Mesendoderm (in vitro differentiated cells): Measurements from ENCODE around the gene SLC25A30.

Experiments
- DNase-seq: peaks from one replicate; pipeline ENCODE4 v3.0.0; 2013
- H2AK5ac ChIP-seq: 2 replicates; pipeline ENCODE4 v1.6.1; 2013; ENCODE audit warnings: low read length, inconsistent platforms
- H2BK120ac ChIP-seq: 2 replicates; pipeline ENCODE4 v1.6.1; 2013; ENCODE audit warnings: low read depth, mild to moderate bottlenecking, low read length, moderate library complexity, mixed read lengths
- H2BK15ac ChIP-seq: replicated peaks from 2 replicates; pipeline ENCODE4 v1.6.1; 2013; ENCODE audit warnings: low read depth, mild to moderate bottlenecking, moderate library complexity
- H2BK5ac ChIP-seq: 2 replicates; pipeline ENCODE4 v1.6.1; 2013; ENCODE audit warnings: low read length, inconsistent platforms
- H3K18ac ChIP-seq: 2 replicates; pipeline ENCODE4 v1.6.1; 2013; ENCODE audit warnings: mild to moderate bottlenecking, low read length, mixed read lengths
- H3K23ac ChIP-seq: one replicate; pipeline ENCODE4 v1.6.1; 2013; ENCODE audit warnings: low read length
- H3K27ac ChIP-seq: 2 replicates; pipeline ENCODE4 v1.5.1; 2013; ENCODE audit warnings: low read depth, mild to moderate bottlenecking, inconsistent platforms, low read length, moderate library complexity
- H3K27me3 ChIP-seq: 2 replicates; pipeline ENCODE4 v1.6.1; 2013; ENCODE audit warnings: low read length, control low read depth, mild to moderate bottlenecking, inconsistent platforms; ENCODE audit not compliant: insufficient read depth, poor library complexity
- H3K36me3 ChIP-seq: 2 replicates; pipeline ENCODE4 v1.6.1; 2013; ENCODE audit warnings: low read length, inconsistent platforms; ENCODE audit not compliant: control insufficient read depth, insufficient read depth
- H3K4ac ChIP-seq: one replicate; pipeline ENCODE4 v1.6.1; 2013; ENCODE audit warnings: low read depth, mild to moderate bottlenecking, low read length, moderate library complexity
- H3K4me1 ChIP-seq: 2 replicates; pipeline ENCODE4 v1.6.1; 2013; ENCODE audit warnings: low read depth, low read length, inconsistent platforms; ENCODE audit not compliant: control insufficient read depth
- H3K4me2 ChIP-seq: 2 replicates; pipeline ENCODE4 v1.6.1; 2013; ENCODE audit warnings: low read length
- H3K4me3 ChIP-seq: 2 replicates; pipeline ENCODE4 v1.5.1; 2013; ENCODE audit warnings: mild to moderate bottlenecking, low read length
- H3K56ac ChIP-seq: one replicate; pipeline ENCODE4 v1.6.1; 2013; ENCODE audit warnings: low read length
- H3K79me1 ChIP-seq: 2 replicates; pipeline ENCODE4 v1.6.1; 2013; ENCODE audit warnings: low read length, inconsistent platforms
- H3K79me2 ChIP-seq: 2 replicates; pipeline ENCODE4 v1.6.1; 2013; ENCODE audit warnings: mild to moderate bottlenecking, low read length; ENCODE audit not compliant: control insufficient read depth, insufficient read depth
- H3K9ac ChIP-seq: 2 replicates; pipeline ENCODE4 v1.6.1; 2013; ENCODE audit warnings: low read length, inconsistent platforms
- H4K5ac ChIP-seq: one replicate; pipeline ENCODE4 v1.6.1; 2013; ENCODE audit warnings: low read length
- H4K8ac ChIP-seq: one replicate; pipeline ENCODE4 v1.6.1; 2013; ENCODE audit warnings: low read depth, mild to moderate bottlenecking, control low read depth, low read length, moderate library complexity
- WGBS: extraction: QIAGEN DNeasy Blood & Tissue Kit; methylation state at CpG from one replicate; pipeline ENCODE4 v1.1.7; 2013; ENCODE audit warnings: low lambda C conversion rate, missing lambda C conversion rate; ENCODE audit not compliant: insufficient coverage; ENCODE audit errors: extremely low coverage; 5-methylcytosine and 5-hydroxymethylcytosine counted together

The SLC25A30 gene

DNA sequence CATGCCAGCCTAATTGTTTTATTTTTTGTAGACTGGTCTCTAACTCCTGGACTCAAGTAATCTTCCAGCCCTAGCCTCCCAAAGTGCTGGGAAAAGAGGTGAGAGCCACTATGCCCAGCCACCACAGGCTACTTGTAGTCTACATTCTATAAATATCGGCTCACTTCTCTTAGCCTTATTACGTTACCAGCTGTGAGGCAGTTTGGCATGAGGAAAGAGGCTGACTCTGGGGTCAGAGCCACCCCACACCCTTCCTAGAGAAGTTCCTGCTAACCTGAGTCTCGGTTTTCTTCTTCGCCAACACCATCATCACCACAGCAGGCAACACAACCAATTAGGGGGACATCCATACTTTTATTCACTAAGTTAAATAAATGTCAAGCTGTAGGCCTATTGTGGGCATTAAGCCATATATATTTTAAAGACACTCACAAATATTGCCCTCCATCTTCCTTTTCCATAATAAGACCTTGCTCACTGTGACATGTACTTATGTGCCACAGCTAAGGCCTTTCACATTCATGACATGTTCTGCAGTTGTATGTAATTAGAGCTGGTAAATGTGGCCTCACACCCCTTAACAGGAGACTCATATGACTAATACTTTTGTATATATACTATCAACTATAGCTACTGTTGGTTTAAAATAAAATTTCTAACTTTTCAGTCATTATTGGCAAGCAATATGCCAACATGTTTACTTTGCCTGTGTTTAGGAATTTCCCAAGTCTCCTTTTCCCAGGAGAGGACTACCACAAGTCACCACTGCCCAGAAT lies 5.7 kb downstream of the SLC25A30 start:
- H3K9ac ChIP-seq = no peak overlapping the region
- H3K79me2 ChIP-seq = no peaks in the 10 kb centered on the region
- H4K5ac ChIP-seq = no peak overlapping the region
- no peak overlapping the region for H3K4me2 ChIP-seq
- H3K18ac ChIP-seq = no peak overlapping the region
- no peaks in the 10 kb centered on the region for H3K4me1 ChIP-seq
- no CpG with 5 or more reads among the region's 4 CpGs for WGBS
- H3K36me3 ChIP-seq = no peaks in the 10 kb centered on the region
- no peak overlapping the region for H2AK5ac ChIP-seq
- H3K23ac ChIP-seq = no peak overlapping the region
- H3K27ac ChIP-seq = no peak overlapping the region
- H3K79me1 ChIP-seq = no peaks in the 10 kb centered on the region
- no peak overlapping the region for H3K56ac ChIP-seq
- no peak overlapping the region for H2BK5ac ChIP-seq
- no peak overlapping the region for H2BK15ac ChIP-seq
- H3K4me3 ChIP-seq = no peak overlapping the region
- H4K8ac ChIP-seq = no peak overlapping the region
- no peak overlapping the region for H3K4ac ChIP-seq
- H2BK120ac ChIP-seq = no peak overlapping the region
- H3K27me3 ChIP-seq = no peaks in the 10 kb centered on the region
- DNase-seq = no peak

GRCh38 chr13:45411631-45412030 lies 6.5 kb downstream of the SLC25A30 start:
- no peak overlapping the region for H3K4ac ChIP-seq
- H2AK5ac ChIP-seq = no peak overlapping the region
- no peak overlapping the region for H3K23ac ChIP-seq
- no peaks in the 10 kb centered on the region for H3K4me1 ChIP-seq
- no peak overlapping the region for H2BK120ac ChIP-seq
- no peaks in the 10 kb centered on the region for H3K36me3 ChIP-seq
- H3K79me1 ChIP-seq = no peaks in the 10 kb centered on the region
- H3K4me2 ChIP-seq = no peak overlapping the region
- H3K27ac ChIP-seq = no peak overlapping the region
- no peak overlapping the region for H3K4me3 ChIP-seq
- H3K9ac ChIP-seq = no peak overlapping the region
- no peaks in the 10 kb centered on the region for H3K79me2 ChIP-seq
- no peak for DNase-seq
- no CpG with 5 or more reads among the region's 4 CpGs for WGBS
- no peak overlapping the region for H2BK15ac ChIP-seq
- H3K18ac ChIP-seq = no peak overlapping the region
- H3K27me3 ChIP-seq = no peaks in the 10 kb centered on the region
- H2BK5ac ChIP-seq = no peak overlapping the region
- H4K5ac ChIP-seq = no peak overlapping the region
- no peak overlapping the region for H3K56ac ChIP-seq
- H4K8ac ChIP-seq = no peak overlapping the region

DNA sequence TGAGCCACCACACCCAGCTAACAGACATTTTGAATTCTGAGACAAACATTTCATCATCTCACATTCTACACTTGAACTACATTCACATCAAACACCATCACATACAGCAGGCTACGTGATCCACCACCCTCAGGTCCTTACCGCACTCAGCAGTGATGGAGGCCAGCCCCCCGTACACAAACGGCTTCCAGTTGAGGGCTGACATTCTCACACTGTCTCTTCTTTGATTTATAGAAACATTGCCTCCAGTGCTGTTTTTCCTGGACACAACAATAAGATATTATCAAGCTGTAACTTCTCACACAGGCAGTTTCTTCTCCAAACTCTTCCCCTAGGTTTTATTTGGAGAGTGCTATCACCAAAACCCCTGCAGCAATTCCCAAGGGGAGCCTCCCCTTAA lies 7.0 kb downstream of the SLC25A30 start:
- H3K9ac ChIP-seq = no peak overlapping the region
- H3K79me1 ChIP-seq = no peaks in the 10 kb centered on the region
- no peak overlapping the region for H3K4me3 ChIP-seq
- no peaks in the 10 kb centered on the region for H3K79me2 ChIP-seq
- no peak overlapping the region for H2AK5ac ChIP-seq
- no peak overlapping the region for H3K56ac ChIP-seq
- H3K23ac ChIP-seq = no peak overlapping the region
- H4K8ac ChIP-seq = no peak overlapping the region
- H3K18ac ChIP-seq = no peak overlapping the region
- no CpG with 5 or more reads among the region's 4 CpGs for whole genome bisulfite sequencing
- no peak overlapping the region for H4K5ac ChIP-seq
- H3K36me3 ChIP-seq = no peaks in the 10 kb centered on the region
- H2BK5ac ChIP-seq = no peak overlapping the region
- no peak overlapping the region for H2BK15ac ChIP-seq
- H3K27me3 ChIP-seq = no peaks in the 10 kb centered on the region
- H3K4me2 ChIP-seq = no peak overlapping the region
- no peak for DNase-seq
- no peak overlapping the region for H3K27ac ChIP-seq
- no peak overlapping the region for H2BK120ac ChIP-seq
- no peaks in the 10 kb centered on the region for H3K4me1 ChIP-seq
- no peak overlapping the region for H3K4ac ChIP-seq

GRCh38 chr13:45410466-45410865 lies 7.7 kb downstream of the SLC25A30 start:
- WGBS = no CpG with 5 or more reads among the region's 12 CpGs
- no peak overlapping the region for H3K4me3 ChIP-seq
- no peak overlapping the region for H3K56ac ChIP-seq
- H2BK120ac ChIP-seq = no peak overlapping the region
- no peak overlapping the region for H3K4ac ChIP-seq
- H3K18ac ChIP-seq = no peak overlapping the region
- no peaks in the 10 kb centered on the region for H3K27me3 ChIP-seq
- no peaks in the 10 kb centered on the region for H3K4me1 ChIP-seq
- no peaks in the 10 kb centered on the region for H3K79me2 ChIP-seq
- H3K79me1 ChIP-seq = no peaks in the 10 kb centered on the region
- H3K9ac ChIP-seq = no peak overlapping the region
- no peak for DNase-seq
- no peak overlapping the region for H2AK5ac ChIP-seq
- H3K36me3 ChIP-seq = no peaks in the 10 kb centered on the region
- H4K8ac ChIP-seq = no peak overlapping the region
- no peak overlapping the region for H3K27ac ChIP-seq
- no peak overlapping the region for H3K23ac ChIP-seq
- no peak overlapping the region for H3K4me2 ChIP-seq
- no peak overlapping the region for H2BK5ac ChIP-seq
- H4K5ac ChIP-seq = no peak overlapping the region
- H2BK15ac ChIP-seq = no peak overlapping the region

- Histone ChIP-seq H2BK15ac (no peak overlapping the region), H3K56ac (no peak overlapping the region), H4K8ac (no peak overlapping the region), H3K4me2 (no peak overlapping the region), H3K4me1 (no peaks in the 10 kb centered on the region), H3K27ac (no peak overlapping the region), H3K18ac (no peak overlapping the region), H3K9ac (no peak overlapping the region), H3K27me3 (no peaks in the 10 kb centered on the region), H3K23ac (no peak overlapping the region), H2BK5ac (no peak overlapping the region), H3K4ac (no peak overlapping the region), H2AK5ac (no peak overlapping the region), H3K4me3 (no peak overlapping the region), H2BK120ac (no peak overlapping the region), H3K79me2 (no peaks in the 10 kb centered on the region), H4K5ac (no peak overlapping the region), H3K36me3 (no peaks in the 10 kb centered on the region), H3K79me1 (no peaks in the 10 kb centered on the region)
- DNase-seq = no peak
- WGBS = no CpG with 5 or more reads among the region's 2 CpGs
Observed at GRCh38 chr13:45410001-45410400, 8.2 kb downstream of the SLC25A30 start.

GRCh38 chr13:45406421-45406820 lies 11.8 kb downstream of the SLC25A30 start:
- Histone ChIP-seq H3K79me1 (no peaks in the 10 kb centered on the region), H3K9ac (no peak overlapping the region), H3K23ac (no peak overlapping the region), H4K5ac (no peak overlapping the region), H2BK5ac (no peak overlapping the region), H3K4me2 (no peak overlapping the region), H3K79me2 (no peaks in the 10 kb centered on the region), H3K56ac (no peak overlapping the region), H3K18ac (no peak overlapping the region), H3K27ac (no peak overlapping the region), H3K4ac (no peak overlapping the region), H3K36me3 (no peaks in the 10 kb centered on the region), H3K4me1 (no peaks in the 10 kb centered on the region), H4K8ac (no peak overlapping the region), H2AK5ac (no peak overlapping the region), H2BK120ac (no peak overlapping the region), H3K27me3 (no peaks in the 10 kb centered on the region), H2BK15ac (no peak overlapping the region), H3K4me3 (no peak overlapping the region)
- WGBS = no CpG with 5 or more reads among the region's 3 CpGs
- DNase-seq = no peak
